Fibroblast of pulmonary artery (primary cell): ENCODE data around the gene IGFALS.

Experiments
- DNase-seq: peaks from one replicate; pipeline ENCODE4 v3.0.0-alpha.2; 2010; ENCODE audit warnings: low read depth
- H3K4me3 ChIP-seq: replicated peaks from 2 replicates; pipeline ENCODE4 v1.5.1; 2011; ENCODE audit warnings: low read depth, mild to moderate bottlenecking, control low read depth, low read length, moderate library complexity
- TF ChIP-seq, protein P1 (sequence below): IDR thresholded peaks from 2 replicates; pipeline ENCODE4 v1.5.1; 2011; ENCODE audit warnings: mild to moderate bottlenecking, control low read depth, low read length, inconsistent platforms; ENCODE audit errors: missing control alignments

The IGFALS gene

DNA sequence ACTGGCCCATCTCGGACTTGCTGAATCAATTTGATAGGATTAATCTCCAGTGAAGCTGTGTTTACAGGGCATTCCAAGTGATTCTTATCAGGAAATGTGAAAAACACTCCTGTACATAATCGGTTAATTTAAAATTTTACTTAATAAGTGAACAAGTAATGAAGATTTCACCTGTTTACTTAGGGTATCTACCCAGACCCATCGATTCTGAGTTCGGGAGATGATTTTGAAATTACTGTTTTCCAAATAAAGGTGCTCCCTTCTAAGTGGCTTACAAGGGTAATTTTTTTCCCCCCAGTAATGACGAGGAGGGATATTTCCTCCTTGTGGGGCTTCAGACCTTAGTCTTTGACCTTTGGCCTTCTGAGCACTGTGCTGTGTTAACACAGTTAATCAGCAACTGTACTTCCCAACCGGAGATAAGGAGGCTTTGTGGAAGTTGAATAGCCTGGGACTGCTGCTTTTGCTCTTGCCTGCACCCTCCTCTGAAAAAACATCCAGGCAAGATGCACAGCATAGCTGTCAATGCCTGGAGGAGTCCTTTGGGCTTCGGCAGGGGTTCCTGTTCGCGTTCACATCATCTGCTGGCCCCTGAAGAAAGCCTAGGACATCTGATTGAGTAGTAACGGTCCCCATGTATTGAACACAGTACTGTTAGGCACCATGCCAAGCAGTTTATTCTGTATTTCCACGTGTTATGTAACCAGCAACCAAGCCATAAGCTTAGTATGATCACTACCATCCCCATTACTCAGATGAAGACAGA is 35.3 kb upstream of the IGFALS start:
- H3K4me3 ChIP-seq, result peak overlapping the region; percentile 98
- TF ChIP-seq, protein P1, sequence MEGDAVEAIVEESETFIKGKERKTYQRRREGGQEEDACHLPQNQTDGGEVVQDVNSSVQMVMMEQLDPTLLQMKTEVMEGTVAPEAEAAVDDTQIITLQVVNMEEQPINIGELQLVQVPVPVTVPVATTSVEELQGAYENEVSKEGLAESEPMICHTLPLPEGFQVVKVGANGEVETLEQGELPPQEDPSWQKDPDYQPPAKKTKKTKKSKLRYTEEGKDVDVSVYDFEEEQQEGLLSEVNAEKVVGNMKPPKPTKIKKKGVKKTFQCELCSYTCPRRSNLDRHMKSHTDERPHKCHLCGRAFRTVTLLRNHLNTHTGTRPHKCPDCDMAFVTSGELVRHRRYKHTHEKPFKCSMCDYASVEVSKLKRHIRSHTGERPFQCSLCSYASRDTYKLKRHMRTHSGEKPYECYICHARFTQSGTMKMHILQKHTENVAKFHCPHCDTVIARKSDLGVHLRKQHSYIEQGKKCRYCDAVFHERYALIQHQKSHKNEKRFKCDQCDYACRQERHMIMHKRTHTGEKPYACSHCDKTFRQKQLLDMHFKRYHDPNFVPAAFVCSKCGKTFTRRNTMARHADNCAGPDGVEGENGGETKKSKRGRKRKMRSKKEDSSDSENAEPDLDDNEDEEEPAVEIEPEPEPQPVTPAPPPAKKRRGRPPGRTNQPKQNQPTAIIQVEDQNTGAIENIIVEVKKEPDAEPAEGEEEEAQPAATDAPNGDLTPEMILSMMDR, result no peak
- DNase-seq, result no peak

DNA sequence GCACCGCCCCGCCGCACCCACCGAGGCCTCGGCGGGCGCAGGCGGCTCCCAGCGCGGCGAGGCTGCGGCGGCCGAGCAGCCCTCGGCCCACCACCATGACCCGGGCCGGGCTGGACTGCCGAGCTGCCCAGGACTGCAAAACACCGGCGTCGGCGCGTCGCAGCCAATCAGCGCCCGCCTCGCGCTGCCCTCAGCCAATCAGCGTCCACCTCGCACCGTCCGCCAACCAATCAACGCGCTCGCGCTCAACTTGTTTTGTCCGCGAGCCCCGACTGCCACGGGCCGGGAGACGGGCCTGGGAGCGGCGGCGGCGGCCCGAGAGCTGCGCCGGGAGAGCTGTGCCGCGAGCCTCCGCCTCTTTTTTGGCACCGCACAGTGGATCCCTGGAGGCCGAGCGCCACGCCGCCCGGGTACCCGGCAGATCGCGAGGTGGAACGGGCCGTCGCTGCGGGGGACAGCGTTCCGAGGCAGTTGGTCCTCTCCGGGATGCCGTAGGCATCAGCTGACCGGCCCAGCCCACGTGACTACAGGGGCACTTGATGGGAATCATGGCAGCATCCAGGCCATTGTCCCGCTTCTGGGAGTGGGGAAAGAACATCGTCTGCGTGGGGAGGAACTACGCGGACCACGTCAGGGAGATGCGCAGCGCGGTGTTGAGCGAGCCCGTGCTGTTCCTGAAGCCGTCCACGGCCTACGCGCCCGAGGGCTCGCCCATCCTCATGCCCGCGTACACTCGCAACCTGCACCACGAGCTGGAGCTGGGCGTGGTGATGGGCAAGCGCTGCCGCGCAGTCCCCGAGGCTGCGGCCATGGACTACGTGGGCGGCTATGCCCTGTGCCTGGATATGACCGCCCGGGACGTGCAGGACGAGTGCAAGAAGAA is 33.4 kb upstream of the IGFALS start, which contains the start of the genes FAHD1 and HAGH:
TSS of gene FAHD1 (plus strand) at position 516 of the 883 bp plus-strand sequence. CDS start at position 549, 33 bp downstream.
TSS of gene HAGH (minus strand) at position 135 of the 883 bp plus-strand sequence. CDS start at position 97, 38 bp downstream.
- TF ChIP-seq, protein P1, result no peak
- DNase-seq, result peak; percentile 98
- peak within 1 kb of the TSS; percentile 98 for H3K4me3 ChIP-seq

DNA sequence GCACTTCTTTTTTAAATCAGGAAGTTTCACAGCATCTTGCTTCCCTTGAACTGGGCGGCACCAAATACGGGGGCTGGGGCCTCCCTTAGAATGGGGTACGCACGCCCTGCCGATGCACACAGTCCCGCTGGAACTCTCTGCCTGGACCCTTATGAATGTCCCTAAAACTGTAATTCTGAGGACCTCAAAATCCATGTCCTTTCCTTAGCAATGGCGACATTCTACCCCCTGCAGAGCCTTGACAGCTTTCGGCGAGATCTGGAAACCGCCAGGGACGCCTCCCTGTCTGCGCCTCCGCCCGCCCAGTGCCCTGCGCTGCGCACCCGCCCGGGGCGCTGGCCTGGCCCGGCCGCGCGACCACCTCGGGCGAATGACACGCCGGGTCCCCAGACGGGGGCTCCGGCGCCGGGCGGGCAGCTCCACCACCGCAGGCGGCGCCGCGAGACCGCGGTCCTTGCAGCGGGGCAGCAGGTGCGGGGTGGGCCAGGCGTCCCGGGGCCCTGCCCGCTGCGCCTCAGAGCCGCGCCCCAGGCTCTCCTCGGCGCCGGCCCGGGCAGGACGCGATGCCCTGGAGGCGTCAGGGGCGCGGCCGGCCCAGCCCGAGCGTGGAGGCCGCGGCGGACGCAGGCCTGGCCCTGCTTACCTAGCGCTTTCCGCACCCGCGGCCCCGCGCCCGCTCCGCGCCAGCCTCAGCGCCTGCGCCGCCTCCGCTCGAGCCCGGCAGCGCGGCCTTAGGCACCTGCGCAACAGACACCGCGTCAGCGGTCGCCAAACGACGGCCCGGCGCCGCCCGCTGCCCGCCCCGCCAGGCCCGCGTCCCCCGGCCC is 32.6 kb upstream of the IGFALS start:
- peak; percentile 6 for DNase-seq
- peak overlapping the region; percentile 98 for H3K4me3 ChIP-seq
- TF ChIP-seq, protein P1, result no peak

DNA sequence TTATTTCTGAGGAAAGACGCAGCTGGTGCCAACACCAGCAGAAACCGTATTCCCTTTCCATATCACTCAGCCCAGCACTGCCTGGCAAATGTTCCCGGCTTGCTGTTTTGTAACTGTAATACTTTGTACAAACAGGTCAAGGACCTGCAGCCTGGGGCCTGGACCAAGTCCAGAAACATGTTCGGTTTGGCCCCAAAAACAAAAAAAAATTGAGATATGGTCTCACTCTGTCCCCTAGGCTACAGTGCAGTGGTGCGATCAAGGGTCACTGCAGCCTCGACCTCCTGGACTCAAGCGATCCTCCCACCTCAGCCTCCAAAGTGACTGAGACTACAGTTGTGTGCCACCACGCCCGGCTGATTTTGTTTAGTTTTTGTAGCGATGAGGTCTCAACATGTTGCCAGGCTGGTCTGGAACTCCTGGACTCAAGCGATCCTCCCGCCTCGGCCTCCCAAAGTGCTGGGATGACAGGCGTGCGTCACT is 31.9 kb upstream of the IGFALS start:
- TF ChIP-seq, protein P1, result no peak

DNA sequence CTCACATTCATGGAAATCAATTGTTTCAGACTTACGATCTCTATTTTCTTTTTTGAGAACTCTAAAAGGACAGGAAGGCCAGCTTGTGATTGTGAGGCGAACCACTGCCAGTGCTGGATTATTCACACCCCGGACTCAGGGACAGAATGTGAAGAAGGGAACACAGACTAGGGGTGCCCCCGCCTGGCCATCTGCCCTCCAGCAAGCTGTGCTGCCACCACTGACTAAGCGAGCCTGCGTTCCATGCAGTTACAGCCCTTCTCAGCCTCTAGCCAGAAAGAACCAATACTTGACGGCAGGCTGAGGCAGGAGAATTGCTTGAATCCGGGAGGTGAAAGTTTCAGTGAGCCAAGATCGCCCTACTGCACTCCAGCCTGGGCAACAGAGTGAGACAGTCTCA is 30.3 kb upstream of the IGFALS start:
- TF ChIP-seq, protein P1, result peak; percentile 30
- H3K4me3 ChIP-seq, result no peak overlapping the region
- peak; percentile 68 for DNase-seq

More for the DNA sequence above, 31.9 kb upstream of the IGFALS start:
- H3K4me3 ChIP-seq, result peak overlapping the region; percentile 98
- no peak for DNase-seq

DNA sequence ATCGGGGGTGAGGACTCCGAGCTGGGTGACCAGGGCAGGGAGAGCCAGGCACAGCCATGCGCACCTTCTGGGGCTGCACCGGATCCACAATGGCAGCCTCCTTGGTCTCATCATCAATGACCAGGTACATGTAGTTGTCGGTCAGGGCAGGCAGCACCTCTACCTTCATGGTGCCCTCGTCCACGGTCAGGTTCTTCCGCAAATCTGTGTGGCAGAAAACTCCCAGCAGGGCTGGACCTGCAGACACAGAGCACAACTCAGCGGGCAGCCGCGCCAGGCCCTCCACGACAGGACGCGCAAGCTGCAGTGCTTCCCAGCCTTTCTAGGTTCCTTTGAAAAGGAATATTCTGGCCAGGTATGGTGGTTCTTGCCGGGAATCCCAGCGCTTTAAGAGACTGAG is 29.3 kb upstream of the IGFALS start:
- DNase-seq, result no peak
- TF ChIP-seq, protein P1, result no peak
- no peak overlapping the region for H3K4me3 ChIP-seq
